Keratinocyte (primary cell): ENCODE results near the gene RCVRN.

Source experiments
- EZH2 ChIP-seq: IDR thresholded peaks from one replicate; pipeline ENCODE4 v1.6.1; 2012; ENCODE audit warnings: inconsistent platforms, mild to moderate bottlenecking, low read length, moderate library complexity
- TF ChIP-seq, protein P1 (sequence below), 3 experiments: IDR thresholded peaks in 1 of 3; conservative IDR thresholded peaks in 1 of 3; optimal IDR thresholded peaks in 1 of 3; 2 replicates in 2 of 3; 3 replicates in 1 of 3; pipeline versions ENCODE3 to v1.5.1; 2011; ENCODE audit warnings: low read length in 3 of 3, mild to moderate bottlenecking in 3 of 3, moderate library complexity in 2 of 3, control low read depth in 1 of 3, inconsistent platforms in 1 of 3; ENCODE audit not compliant: insufficient read depth in 2 of 3; ENCODE audit errors: extremely low read depth in 1 of 3

GRCh38 chr17:9911089-9911488 lies 6.0 kb upstream of the RCVRN start:
- TF ChIP-seq, protein P1, sequence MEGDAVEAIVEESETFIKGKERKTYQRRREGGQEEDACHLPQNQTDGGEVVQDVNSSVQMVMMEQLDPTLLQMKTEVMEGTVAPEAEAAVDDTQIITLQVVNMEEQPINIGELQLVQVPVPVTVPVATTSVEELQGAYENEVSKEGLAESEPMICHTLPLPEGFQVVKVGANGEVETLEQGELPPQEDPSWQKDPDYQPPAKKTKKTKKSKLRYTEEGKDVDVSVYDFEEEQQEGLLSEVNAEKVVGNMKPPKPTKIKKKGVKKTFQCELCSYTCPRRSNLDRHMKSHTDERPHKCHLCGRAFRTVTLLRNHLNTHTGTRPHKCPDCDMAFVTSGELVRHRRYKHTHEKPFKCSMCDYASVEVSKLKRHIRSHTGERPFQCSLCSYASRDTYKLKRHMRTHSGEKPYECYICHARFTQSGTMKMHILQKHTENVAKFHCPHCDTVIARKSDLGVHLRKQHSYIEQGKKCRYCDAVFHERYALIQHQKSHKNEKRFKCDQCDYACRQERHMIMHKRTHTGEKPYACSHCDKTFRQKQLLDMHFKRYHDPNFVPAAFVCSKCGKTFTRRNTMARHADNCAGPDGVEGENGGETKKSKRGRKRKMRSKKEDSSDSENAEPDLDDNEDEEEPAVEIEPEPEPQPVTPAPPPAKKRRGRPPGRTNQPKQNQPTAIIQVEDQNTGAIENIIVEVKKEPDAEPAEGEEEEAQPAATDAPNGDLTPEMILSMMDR (optimal IDR thresholded peaks at IDR 0.05 in 1 of 3, IDR thresholded peaks at IDR 0.05 in 1 of 3, conservative IDR thresholded peaks at IDR 0.05 in 1 of 3; ENCODE audit: extremely low read depth in 1 of 3, insufficient read depth in 2 of 3, low read length in 3 of 3), result no peak
- TF ChIP-seq EZH2, result no peak
